Skeletal muscle satellite cell (primary cell): ENCODE results near the gene SPAG16.
"Not testable (repeated sequence)": the region's sequence is repeated elsewhere in the genome, so short reads cannot be mapped to it uniquely, and the experiment has no call there.

ENCODE experiments used
- H3K27me3 ChIP-seq: 2 replicates; pipeline ENCODE4 v1.7.0; 2013; ENCODE audit warnings: low read length; ENCODE audit not compliant: control insufficient read depth, insufficient read depth
- H3K36me3 ChIP-seq: 2 replicates; pipeline ENCODE4 v1.7.0; 2013; ENCODE audit warnings: mild to moderate bottlenecking, control low read depth, low read length; ENCODE audit not compliant: insufficient read depth
- H3K4me1 ChIP-seq: 2 replicates; pipeline ENCODE4 v1.7.0; 2013; ENCODE audit warnings: low read length; ENCODE audit not compliant: control insufficient read depth, insufficient read depth
- H3K4me2 ChIP-seq: 2 replicates; pipeline ENCODE4 v1.7.0; 2013; ENCODE audit warnings: mild to moderate bottlenecking, low read length
- H3K4me3 ChIP-seq: 2 replicates; pipeline ENCODE4 v1.7.0; 2013; ENCODE audit warnings: low read length
- H3K9ac ChIP-seq: 2 replicates; pipeline ENCODE4 v1.7.0; 2013; ENCODE audit warnings: mild to moderate bottlenecking, low read depth, low read length, moderate library complexity
- H3K9me3 ChIP-seq: replicated peaks from 2 replicates; pipeline ENCODE4 v1.7.0; 2013; ENCODE audit warnings: mild to moderate bottlenecking, control low read depth, low read length

SPAG16 gene

GRCh38 chr2:213315168-213315876 is 31.1 kb downstream of the SPAG16 start:
- no peaks in the 10 kb centered on the region for H3K27me3 ChIP-seq
- H3K4me2 ChIP-seq: no peak overlapping the region
- H3K9ac ChIP-seq: no peak overlapping the region
- H3K4me3 ChIP-seq: no peak overlapping the region
- H3K4me1 ChIP-seq: peaks cover 13% of the 10 kb centered on the region
- H3K9me3 ChIP-seq: no peaks in the 10 kb centered on the region
- H3K36me3 ChIP-seq: no peaks in the 10 kb centered on the region

GRCh38 chr2:213316001-213316735 is 31.9 kb downstream of the SPAG16 start:
- Histone ChIP-seq H3K9me3 (no peaks in the 10 kb centered on the region), H3K9ac (no peak overlapping the region)

GRCh38 chr2:213317929-213318328 is 33.7 kb downstream of the SPAG16 start:
- Histone ChIP-seq H3K9ac (no peak overlapping the region), H3K4me2 (no peak overlapping the region), H3K9me3 (no peaks in the 10 kb centered on the region), H3K36me3 (no peaks in the 10 kb centered on the region), H3K4me3 (no peak overlapping the region), H3K4me1 (peaks cover 12% of the 10 kb centered on the region), H3K27me3 (no peaks in the 10 kb centered on the region)

More at GRCh38 chr2:213316001-213316735, 31.9 kb downstream of the SPAG16 start:
- H3K4me2 ChIP-seq: no peak overlapping the region
- H3K4me1 ChIP-seq: peaks cover 12% of the 10 kb centered on the region
- no peaks in the 10 kb centered on the region for H3K36me3 ChIP-seq
- no peak overlapping the region for H3K4me3 ChIP-seq
- no peaks in the 10 kb centered on the region for H3K27me3 ChIP-seq

- H3K4me3 ChIP-seq: no peak overlapping the region
- no peaks in the 10 kb centered on the region for H3K9me3 ChIP-seq
- H3K9ac ChIP-seq: no peak overlapping the region
- H3K4me2 ChIP-seq: no peak overlapping the region
- no peaks in the 10 kb centered on the region for H3K27me3 ChIP-seq
- peaks cover 12% of the 10 kb centered on the region for H3K4me1 ChIP-seq
- H3K36me3 ChIP-seq: no peaks in the 10 kb centered on the region
Measured at GRCh38 chr2:213320604-213321003, 36.3 kb downstream of the SPAG16 start.

- Histone ChIP-seq H3K36me3 (no peaks in the 10 kb centered on the region), H3K9me3 (no peaks in the 10 kb centered on the region), H3K4me3 (no peak overlapping the region), H3K4me2 (no peak overlapping the region), H3K27me3 (no peaks in the 10 kb centered on the region), H3K9ac (no peak overlapping the region), H3K4me1 (no peaks in the 10 kb centered on the region)
Measured at GRCh38 chr2:213336253-213336770, 52.0 kb downstream of the SPAG16 start.

- Histone ChIP-seq H3K4me2 (no peak overlapping the region), H3K9me3 (no peaks in the 10 kb centered on the region), H3K4me1 (no peaks in the 10 kb centered on the region), H3K4me3 (no peak overlapping the region), H3K9ac (no peak overlapping the region), H3K36me3 (no peaks in the 10 kb centered on the region), H3K27me3 (no peaks in the 10 kb centered on the region)
Measured at GRCh38 chr2:213353419-213353818, 69.2 kb downstream of the SPAG16 start.

GRCh38 chr2:213376644-213377043 is 92.4 kb downstream of the SPAG16 start:
- no peaks in the 10 kb centered on the region for H3K27me3 ChIP-seq
- no peak overlapping the region for H3K4me3 ChIP-seq

GRCh38 chr2:213407027-213407426 is 122.8 kb downstream of the SPAG16 start:
- H3K4me1 ChIP-seq, H3K27me3 ChIP-seq, H3K4me3 ChIP-seq, H3K36me3 ChIP-seq, H3K9ac ChIP-seq, H3K4me2 ChIP-seq, H3K9me3 ChIP-seq: not testable (repeated sequence)

More at GRCh38 chr2:213376644-213377043, 92.4 kb downstream of the SPAG16 start:
- Histone ChIP-seq H3K4me2 (no peak overlapping the region), H3K4me1 (no peaks in the 10 kb centered on the region), H3K36me3 (no peaks in the 10 kb centered on the region), H3K9ac (no peak overlapping the region), H3K9me3 (no peaks in the 10 kb centered on the region)

- H3K4me2 ChIP-seq, H3K9ac ChIP-seq, H3K4me3 ChIP-seq, H3K9me3 ChIP-seq, H3K36me3 ChIP-seq, H3K27me3 ChIP-seq, H3K4me1 ChIP-seq: not testable (repeated sequence)
Measured at GRCh38 chr2:213408426-213409070, 124.3 kb downstream of the SPAG16 start.

- not testable (repeated sequence) for H3K36me3 ChIP-seq, H3K4me1 ChIP-seq, H3K9me3 ChIP-seq, H3K27me3 ChIP-seq, H3K9ac ChIP-seq, H3K4me2 ChIP-seq, H3K4me3 ChIP-seq
Measured at GRCh38 chr2:213410687-213411086, 126.4 kb downstream of the SPAG16 start.

- H3K27me3 ChIP-seq: no peaks in the 10 kb centered on the region
- H3K36me3 ChIP-seq: no peaks in the 10 kb centered on the region
- no peak overlapping the region for H3K9ac ChIP-seq
- no peaks in the 10 kb centered on the region for H3K4me1 ChIP-seq
- H3K9me3 ChIP-seq: no peaks in the 10 kb centered on the region
- no peak overlapping the region for H3K4me3 ChIP-seq
- no peak overlapping the region for H3K4me2 ChIP-seq
Measured at GRCh38 chr2:213411582-213412289, 127.5 kb downstream of the SPAG16 start.
